ENCODE results near the gene DNAH2. TPM values are rescaled to one million over a fixed set of nuclear protein-coding genes. Genes with fewer than 3 reads are reported as not detected.

DNAH2 gene
- total and polyA plus RNA-seq, 2 of the 8 experiments (the other 6 are each of a cell fraction or from before 2014, with no cell fraction given): 0.13 to 0.18 TPM

- TF ChIP-seq RFX5 (IDR thresholded peaks at IDR 0.05; ENCODE audit: borderline replicate concordance, low read depth, low read length) (peak; percentile 77; the same call in 1 of the 2 replicates), POLR2A (IDR thresholded peaks at IDR 0.05; ENCODE audit: control extremely low read depth in 1 of 2, low read depth in 2 of 2, low read length in 2 of 2) (peak in 1 of 2 experiments; percentile 20; a peak in 1 of 3 replicates), YY1 (IDR thresholded peaks at IDR 0.05; ENCODE audit: low read depth, low read length) (no peak), NANOG (IDR thresholded peaks at IDR 0.05; ENCODE audit: insufficient read depth, low read depth, low read length, poor library complexity, severe bottlenecking) (no peak), GABPA (IDR thresholded peaks at IDR 0.05; ENCODE audit: borderline replicate concordance, insufficient read depth, low read length) (no peak), CREB1 (IDR thresholded peaks at IDR 0.05) (peak; percentile 75), ASH2L (IDR thresholded peaks at IDR 0.05; ENCODE audit: low read length) (peak; percentile 21), SIX5 (IDR thresholded peaks at IDR 0.05; ENCODE audit: low read depth, low read length) (no peak), TCF12 (IDR thresholded peaks at IDR 0.05; ENCODE audit: low read depth, low read length) (no peak), HDAC2 (IDR thresholded peaks at IDR 0.05; ENCODE audit: borderline replicate concordance in 1 of 2, low read depth in 2 of 2, low read length in 2 of 2) (no peak; a peak in 1 of 4 replicates), MAX (IDR thresholded peaks at IDR 0.05) (0 out of 2 replicates have a peak, but pooled peaks have one; percentile 38), HDAC6 (IDR thresholded peaks at IDR 0.05; ENCODE audit: low read depth, low read length) (no peak)
These were observed 127.0 kb downstream of the DNAH2 start (continued) for GRCh38 chr17:7844292-7845154.
